GM21737 (cell line): ENCODE data around the gene TRAPPC2.
"Not testable (repeated sequence)": the region's sequence is repeated elsewhere in the genome, so short reads cannot be mapped to it uniquely, and the experiment has no call there.

ENCODE experiments used
- ATAC-seq: cut with Tn5 transposase; IDR thresholded peaks from one replicate; pipeline ENCODE4 v1.9.1; 2021; ENCODE audit warnings: mild to moderate bottlenecking, moderate library complexity; ENCODE audit not compliant: unreplicated experiment

The TRAPPC2 gene

GRCh38 chrX:13670197-13670596, 64.2 kb downstream of the TRAPPC2 start:
- ATAC-seq: no peak

- ATAC-seq: not testable (repeated sequence)
Measured at GRCh38 chrX:13669755-13670154, 64.7 kb downstream of the TRAPPC2 start.

GRCh38 chrX:13669246-13669737, 65.1 kb downstream of the TRAPPC2 start:
- no peak for ATAC-seq

- ATAC-seq: no peak
Measured at GRCh38 chrX:13667919-13668318, 66.5 kb downstream of the TRAPPC2 start.

GRCh38 chrX:13666836-13667235, 67.6 kb downstream of the TRAPPC2 start:
- ATAC-seq: no peak

- ATAC-seq: no peak
Measured at GRCh38 chrX:13664020-13664419, 70.4 kb downstream of the TRAPPC2 start.

- ATAC-seq: no peak
Measured at GRCh38 chrX:13662355-13662791, 72.0 kb downstream of the TRAPPC2 start.
